GM18909 (cell line): ENCODE measurements around the gene PLCH2.

Experiments
- ATAC-seq: cut with Tn5 transposase; IDR thresholded peaks from one replicate; pipeline ENCODE4 v1.9.1; 2021; ENCODE audit warnings: mild to moderate bottlenecking; ENCODE audit not compliant: unreplicated experiment, poor library complexity

The PLCH2 gene

GRCh38 chr1:2523891-2524609, 48.0 kb downstream of the PLCH2 start:
- ATAC-seq: no peak

- ATAC-seq: no peak
Measured at GRCh38 chr1:2525572-2525919, 49.5 kb downstream of the PLCH2 start.

GRCh38 chr1:2525920-2526823, 50.1 kb downstream of the PLCH2 start, which contains the start of gene PANK4:
PANK4 (minus strand) TSS chr1:2526596; CDS start chr1:2526587, 9 bp downstream.
- peak; percentile 83 for ATAC-seq

- peak; percentile 34 for ATAC-seq
Measured at GRCh38 chr1:2526824-2527555, 50.9 kb downstream of the PLCH2 start.

GRCh38 chr1:2527556-2527860, 51.4 kb downstream of the PLCH2 start:
- ATAC-seq: no peak

- ATAC-seq: no peak
Measured at GRCh38 chr1:2528016-2528415, 51.9 kb downstream of the PLCH2 start.

GRCh38 chr1:2528611-2528965, 52.5 kb downstream of the PLCH2 start:
- ATAC-seq: no peak

- ATAC-seq: no peak
Measured at GRCh38 chr1:2528966-2529783, 53.1 kb downstream of the PLCH2 start.

GRCh38 chr1:2529784-2530512, 53.9 kb downstream of the PLCH2 start, which contains the start of gene HES5:
HES5 (minus strand) TSS chr1:2530263; CDS start chr1:2530164, 99 bp downstream.
- ATAC-seq: no peak

- ATAC-seq: no peak
Measured at GRCh38 chr1:2530513-2531361, 54.6 kb downstream of the PLCH2 start.

- no peak for ATAC-seq
Measured at GRCh38 chr1:2532485-2533160, 56.5 kb downstream of the PLCH2 start.

GRCh38 chr1:2533365-2533764, 57.3 kb downstream of the PLCH2 start:
- ATAC-seq: no peak

- no peak for ATAC-seq
Measured at GRCh38 chr1:2534315-2534686, 58.2 kb downstream of the PLCH2 start.

GRCh38 chr1:2534687-2535441, 58.8 kb downstream of the PLCH2 start:
- no peak for ATAC-seq

GRCh38 chr1:2535455-2535854, 59.4 kb downstream of the PLCH2 start:
- ATAC-seq: no peak

- ATAC-seq: no peak
Measured at GRCh38 chr1:2535981-2536380, 59.9 kb downstream of the PLCH2 start.

- ATAC-seq: no peak
Measured at GRCh38 chr1:2537784-2538115, 61.7 kb downstream of the PLCH2 start.

- no peak for ATAC-seq
Measured at GRCh38 chr1:2538376-2538775, 62.3 kb downstream of the PLCH2 start.
